ENCODE data around the gene ATP5F1A. TPM values are rescaled to one million over a fixed set of nuclear protein-coding genes. Genes with fewer than 3 reads are reported as not detected.

ATP5F1A gene
- total and polyA plus RNA-seq, 2 of the 4 experiments (the other 2 are of a cell fraction): 543 to 1,085 TPM

GRCh38 chr18:46097801-46098615 lies at the start of gene ATP5F1A (continued):
- TF ChIP-seq USF2 (IDR thresholded peaks at IDR 0.05; ENCODE audit: low read depth, low read length): peak; percentile 89
- TF ChIP-seq MAFK (IDR thresholded peaks at IDR 0.05; ENCODE audit: low read depth, low read length): no peak

GRCh38 chr18:46141199-46141598 lies 43.1 kb upstream of the ATP5F1A start:
- POLR2A ChIA-PET (ENCODE audit: unreplicated experiment): no interaction called here
- Histone ChIP-seq H4K5ac (ENCODE audit: low read depth, low read length) (no peak overlapping the region), H3K27me3 (ENCODE audit: control insufficient read depth, insufficient read depth, low read length) (no peaks in the 10 kb centered on the region), H3K4ac (ENCODE audit: low read depth, low read length) (no peak overlapping the region), H3K14ac (replicated peaks; ENCODE audit: low read depth, low read length) (no peak overlapping the region), H3K79me1 (ENCODE audit: low read depth in 1 of 2, low read length in 2 of 2) (no peaks in the 10 kb centered on the region), H4K20me1 (ENCODE audit: insufficient read depth, low read length) (no peaks in the 10 kb centered on the region), H3K9me3 (ENCODE audit: control insufficient read depth, insufficient read depth, low read length) (no peaks in the 10 kb centered on the region), H3K4me3 (ENCODE audit: insufficient read depth, low read depth, low read length) (no peak overlapping the region), H3K9ac (ENCODE audit: low read depth, low read length) (no peak overlapping the region), H2BK20ac (ENCODE audit: low read depth, low read length) (no peak overlapping the region), H2BK5ac (ENCODE audit: low read depth, low read length, poor library complexity, severe bottlenecking) (no peak overlapping the region), H3K27ac (ENCODE audit: insufficient read depth, low read length) (no peak overlapping the region), H3K56ac (ENCODE audit: extremely low read depth, insufficient read depth, low read length) (no peak overlapping the region), H2BK15ac (ENCODE audit: low read depth, low read length) (no peak overlapping the region), H4K8ac (ENCODE audit: low read depth in 2 of 2, low read length in 2 of 2) (no peak overlapping the region), H2AK5ac (ENCODE audit: low read depth, low read length) (no peak overlapping the region), H3K23ac (ENCODE audit: low read depth, low read length) (no peak overlapping the region), H3K4me2 (ENCODE audit: low read depth, low read length) (no peak overlapping the region), H4K91ac (ENCODE audit: insufficient read depth, low read depth, low read length) (no peak overlapping the region), H2AK9ac (replicated peaks; ENCODE audit: low read depth, low read length, poor library complexity) (no peak overlapping the region), H2BK120ac (ENCODE audit: low read depth, low read length) (no peak overlapping the region), H3K9me1 (ENCODE audit: insufficient read depth, low read length) (0 out of 2 replicates have a peak, but pooled peaks cover 3% of the 10 kb centered on the region), H3K18ac (ENCODE audit: low read depth, low read length) (no peak overlapping the region), H3K36me3 (ENCODE audit: control insufficient read depth, insufficient read depth, low read length) (no peaks in the 10 kb centered on the region), H3K4me1 (ENCODE audit: control insufficient read depth, insufficient read depth, low read length) (peaks cover 4% of the 10 kb centered on the region), H2AFZ (replicated peaks; ENCODE audit: low read length, poor library complexity) (no peak overlapping the region)
- no peak for ATAC-seq (ENCODE audit: low read depth)
- in situ Hi-C loops (cut with MboI; ENCODE audit: low sequenced_read_pairs): no loop called here
- no CpG with 5 or more reads among the region's 4 CpGs for WGBS, 2 experiments (ENCODE audit: extremely low coverage in 2 of 2, insufficient read length in 1 of 2)
- CTCF ChIA-PET: interaction anchor here (1.2 kb wide), 1 partner anchor 32 kb away, joined by 7 read pairs; a partner anchor contains a TSS
- dilution Hi-C loops (cut with HindIII; ENCODE audit: low sequenced_read_pairs, unreplicated experiment): no loop called here
- intact Hi-C loops (cut with micrococcal nuclease): no loop called here
- no TSS peak for BruUV-seq (replicated peaks)
- no peak for DNase-seq
- TF ChIP-seq MAZ (IDR thresholded peaks at IDR 0.05; ENCODE audit: borderline replicate concordance, low read depth, low read length) (no peak), CHD1 (IDR thresholded peaks at IDR 0.05; ENCODE audit: low read depth, low read length) (no peak), NFE2L2 (IDR thresholded peaks at IDR 0.05; ENCODE audit: low read depth, low read length) (no peak), FOS (IDR thresholded peaks at IDR 0.05; ENCODE audit: low read depth, low read length) (no peak), RFX5 (IDR thresholded peaks at IDR 0.05; ENCODE audit: low read depth, low read length) (no peak), BHLHE40 (IDR thresholded peaks at IDR 0.05; ENCODE audit: low read depth, low read length) (no peak), CTCF (conservative IDR thresholded peaks at IDR 0.05; ENCODE audit: low read depth, low read length) (no peak), POLR2A (IDR thresholded peaks at IDR 0.05; ENCODE audit: low read depth, low read length) (no peak), CEBPB (IDR thresholded peaks at IDR 0.05; ENCODE audit: low read depth, low read length) (no peak), MXI1 (IDR thresholded peaks at IDR 0.05; ENCODE audit: borderline replicate concordance, low read depth, low read length) (no peak), USF2 (IDR thresholded peaks at IDR 0.05; ENCODE audit: low read depth, low read length) (no peak), MAFK (IDR thresholded peaks at IDR 0.05; ENCODE audit: low read depth, low read length) (no peak), RCOR1 (IDR thresholded peaks at IDR 0.05; ENCODE audit: insufficient replicate concordance, low read length) (no peak)

Measured in IMR-90 (cell line).